GM19397 (cell line): Measurements from ENCODE around the gene SLC12A8.

Experiments
- ATAC-seq: cut with Tn5 transposase; IDR thresholded peaks from one replicate; pipeline ENCODE4 v1.9.1; 2021; ENCODE audit warnings: mild to moderate bottlenecking, moderate library complexity; ENCODE audit not compliant: unreplicated experiment

Gene SLC12A8

GRCh38 chr3:125080077-125080476 is 132.5 kb downstream of the SLC12A8 start:
- no peak for ATAC-seq

DNA sequence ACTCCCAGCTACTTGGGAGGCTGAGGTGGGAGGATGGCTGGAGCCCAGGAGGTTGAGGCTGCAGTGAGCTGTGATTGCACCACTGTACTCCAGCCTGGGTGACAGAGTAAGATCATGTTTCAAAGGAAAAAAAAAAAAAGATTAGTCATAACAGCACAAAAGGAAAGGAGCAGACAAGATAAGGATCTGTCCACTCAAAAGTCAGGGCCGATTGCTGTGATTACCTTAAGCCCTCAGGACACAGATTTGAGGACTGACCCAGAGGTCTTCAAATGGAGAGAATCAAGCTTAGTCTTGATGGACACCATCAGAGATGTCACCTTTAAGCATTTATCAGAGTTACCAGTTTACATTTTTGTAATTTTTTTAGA is 132.9 kb downstream of the SLC12A8 start:
- no peak for ATAC-seq

GRCh38 chr3:125078951-125079674 is 133.4 kb downstream of the SLC12A8 start:
- ATAC-seq: no peak

DNA sequence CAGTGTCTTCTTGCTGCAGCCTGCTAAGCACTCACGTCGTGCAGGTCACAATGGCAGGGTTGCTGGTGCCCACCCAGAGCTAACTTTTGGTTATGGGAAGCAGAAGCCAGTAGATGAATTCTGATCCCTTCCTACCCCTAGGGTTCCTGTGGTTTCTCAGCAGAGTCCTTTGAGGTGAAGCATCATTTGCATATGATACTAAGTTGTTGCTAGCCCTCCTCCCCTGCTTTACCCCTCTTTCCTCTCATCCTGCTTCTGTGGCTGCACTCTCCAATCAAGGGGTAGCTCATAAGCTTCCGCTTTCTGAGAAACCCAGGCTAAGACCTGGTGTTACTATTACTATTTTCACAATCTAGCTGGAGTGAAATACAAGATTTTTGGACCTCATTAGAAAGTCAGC is 134.7 kb downstream of the SLC12A8 start:
- no peak for ATAC-seq

GRCh38 chr3:125076464-125076863 is 136.1 kb downstream of the SLC12A8 start:
- ATAC-seq: no peak

GRCh38 chr3:125075738-125076137 is 136.8 kb downstream of the SLC12A8 start:
- ATAC-seq: no peak

GRCh38 chr3:125073390-125073905 is 139.1 kb downstream of the SLC12A8 start:
- no peak for ATAC-seq

- ATAC-seq: no peak
Measured at GRCh38 chr3:125072749-125073389, 139.7 kb downstream of the SLC12A8 start.

DNA sequence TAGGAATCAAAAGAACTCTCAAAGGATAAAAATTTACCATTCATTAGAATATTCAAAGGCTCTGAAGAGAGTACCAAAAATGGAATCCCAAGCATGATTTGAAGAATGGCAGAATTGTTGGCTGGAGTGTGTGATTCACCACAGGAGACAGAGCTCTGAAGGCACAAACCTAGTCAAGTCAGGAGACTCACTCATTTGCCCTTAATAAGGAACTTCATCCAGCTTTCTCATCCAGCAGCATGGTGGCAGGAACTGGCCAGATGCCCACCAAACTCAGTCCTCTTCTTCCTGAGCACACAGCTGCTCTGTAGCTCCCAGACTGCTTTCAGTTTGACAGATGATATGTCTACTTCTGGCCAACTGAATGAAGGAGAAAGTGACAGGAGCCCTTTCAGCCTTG is 140.2 kb downstream of the SLC12A8 start:
- no peak for ATAC-seq

DNA sequence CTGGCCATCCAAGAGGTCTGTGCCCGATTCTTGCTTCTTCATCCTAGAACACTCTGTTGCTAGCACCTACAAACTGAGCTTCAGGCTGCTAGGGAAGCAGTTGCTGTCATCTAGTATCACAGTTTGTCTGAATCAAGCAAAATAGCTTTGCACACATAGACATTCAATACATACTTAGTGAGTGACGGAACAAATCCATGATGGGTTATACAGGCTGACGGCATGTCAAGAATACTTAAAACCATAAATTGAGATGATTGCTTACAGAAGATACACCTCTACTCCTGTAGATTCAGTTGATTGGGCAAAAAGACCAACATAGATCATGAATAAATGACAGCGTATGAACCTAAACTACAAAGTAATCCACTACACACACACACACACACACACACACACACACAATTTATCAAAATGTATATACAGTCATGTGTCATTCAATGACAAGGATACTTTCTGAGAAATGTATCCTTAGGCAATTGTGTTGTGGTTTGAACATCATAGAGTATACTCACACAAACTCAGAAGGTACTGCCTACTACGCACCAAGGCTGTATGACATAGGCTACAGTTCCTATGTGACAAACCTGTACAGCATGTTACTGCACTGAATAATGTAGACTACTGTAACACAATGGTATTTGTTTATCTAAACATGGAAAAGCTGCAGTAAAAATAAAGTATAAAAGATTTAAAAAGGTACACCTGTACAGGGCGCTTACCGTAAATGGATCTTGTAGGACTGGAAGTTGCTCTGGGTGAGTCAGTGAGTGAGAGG is 142.4 kb downstream of the SLC12A8 start:
- ATAC-seq: no peak

- ATAC-seq: no peak
Measured at GRCh38 chr3:125069452-125069851, 143.1 kb downstream of the SLC12A8 start.

- ATAC-seq: no peak
Measured at GRCh38 chr3:125068265-125068664, 144.3 kb downstream of the SLC12A8 start.

GRCh38 chr3:125067225-125067624 is 145.3 kb downstream of the SLC12A8 start:
- no peak for ATAC-seq

- ATAC-seq: no peak
Measured at GRCh38 chr3:125062904-125063618, 149.5 kb downstream of the SLC12A8 start.

- ATAC-seq: no peak
Measured at GRCh38 chr3:125061646-125062045, 150.9 kb downstream of the SLC12A8 start.

GRCh38 chr3:125061170-125061569 is 151.4 kb downstream of the SLC12A8 start:
- no peak for ATAC-seq

- ATAC-seq: no peak
Measured at GRCh38 chr3:125059488-125060245, 152.9 kb downstream of the SLC12A8 start.

DNA sequence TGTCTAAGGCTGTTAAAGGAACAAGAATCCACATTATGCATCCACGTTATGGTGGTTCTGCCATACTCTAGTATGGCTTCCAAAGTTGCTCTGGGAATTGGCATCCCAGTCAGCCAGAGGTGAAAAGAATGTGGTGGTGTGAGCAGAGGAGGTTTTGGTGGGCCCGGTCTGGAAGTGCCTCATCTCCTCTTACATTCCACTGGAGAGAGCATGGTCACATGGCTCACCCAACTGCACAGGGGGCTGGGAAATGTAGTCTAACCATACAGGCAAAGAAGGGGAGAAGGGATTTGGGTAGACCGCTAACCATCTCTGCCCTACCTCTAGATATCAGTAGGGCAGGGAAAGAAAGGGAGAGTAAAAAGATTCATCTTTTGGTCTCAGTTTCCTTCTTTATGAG is 153.6 kb downstream of the SLC12A8 start:
- ATAC-seq: no peak

- ATAC-seq: no peak
Measured at GRCh38 chr3:125058529-125058928, 154.0 kb downstream of the SLC12A8 start.

- no peak for ATAC-seq
Measured at GRCh38 chr3:125057186-125057850, 155.2 kb downstream of the SLC12A8 start.
